GM12872 (cell line): ENCODE results near the gene LCN2.

Experiments
- CTCF ChIP-seq: IDR thresholded peaks from 3 replicates; pipeline ENCODE4 v1.5.1; 2011; ENCODE audit warnings: low read depth, mild to moderate bottlenecking, low read length, moderate library complexity; ENCODE audit not compliant: insufficient read depth

Gene LCN2

GRCh38 chr9:128180001-128180400, 30.7 kb downstream of the LCN2 start:
- TF ChIP-seq CTCF = no peak

DNA sequence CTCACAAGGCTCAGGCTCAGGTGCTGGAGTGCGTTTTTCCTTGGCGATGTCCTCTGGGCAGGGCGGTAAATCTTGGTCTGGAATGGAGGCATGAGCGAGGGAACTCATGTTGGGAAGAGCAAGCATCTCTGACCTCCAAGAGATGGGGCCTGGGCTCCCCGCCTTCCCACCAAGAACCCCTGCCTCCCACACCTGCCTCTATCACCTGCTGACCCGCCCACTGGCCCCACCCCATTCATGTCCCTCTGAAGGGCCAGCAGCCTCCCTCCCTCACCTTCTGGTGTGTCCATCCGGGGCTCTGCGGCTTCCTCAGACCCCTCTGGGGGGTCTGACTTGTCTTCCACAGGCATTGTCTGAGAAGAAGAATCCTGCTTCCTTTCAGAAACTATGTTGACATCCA, 31.2 kb downstream of the LCN2 start:
- no peak for TF ChIP-seq CTCF

- 0 out of 3 replicates have a peak, but pooled peaks have one; percentile 21 for TF ChIP-seq CTCF
Observed at GRCh38 chr9:128181480-128181879, 32.2 kb downstream of the LCN2 start.

GRCh38 chr9:128182893-128183588, 33.8 kb downstream of the LCN2 start:
- TF ChIP-seq CTCF = no peak

DNA sequence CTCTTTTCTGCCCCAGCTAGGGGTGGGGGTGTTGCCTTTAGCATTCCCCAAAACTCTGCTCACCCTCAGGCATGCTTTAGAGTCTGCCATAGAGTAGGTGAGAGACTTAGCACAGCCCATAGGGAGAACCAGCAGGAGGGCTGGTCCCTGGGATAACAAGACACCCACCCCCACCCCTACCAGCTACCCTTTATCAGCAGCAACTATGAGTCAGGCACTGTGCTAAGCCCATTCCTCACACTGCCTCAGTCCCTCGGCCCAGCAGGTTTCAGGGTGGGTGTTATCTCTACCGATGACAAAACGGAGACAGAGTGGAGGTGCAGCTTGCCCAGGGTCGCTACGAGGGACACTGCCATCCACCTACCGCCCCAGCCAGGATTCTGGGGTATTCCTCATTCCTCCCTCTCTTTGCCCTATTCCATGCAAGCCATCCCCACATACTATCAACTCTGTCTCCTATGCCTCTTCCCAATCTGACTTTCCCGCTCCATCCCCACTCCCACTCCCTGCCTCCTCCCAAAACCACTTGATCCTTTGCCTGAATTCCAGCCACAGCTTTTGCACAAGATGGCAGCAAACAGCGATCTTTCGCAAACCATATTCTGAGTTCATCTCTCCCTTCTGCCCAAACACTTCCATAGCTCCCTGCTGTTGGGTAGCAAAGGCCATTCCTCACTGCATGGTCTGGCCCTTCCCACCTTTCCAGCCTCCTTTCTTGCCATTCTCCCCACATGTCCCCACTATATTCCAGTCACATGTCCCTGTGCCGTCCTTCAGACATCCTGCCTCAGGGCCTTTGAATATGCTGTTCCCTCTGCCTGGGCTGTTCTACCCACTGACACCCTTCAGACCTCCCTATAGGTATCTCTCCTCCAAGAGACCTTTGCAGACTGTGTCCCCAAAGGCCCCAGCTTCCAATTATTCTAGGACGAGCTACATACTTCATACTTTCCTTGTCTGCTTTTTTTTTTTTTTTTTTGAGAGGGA, 37.0 kb downstream of the LCN2 start:
- no peak for TF ChIP-seq CTCF

GRCh38 chr9:128187361-128187760, 38.1 kb downstream of the LCN2 start:
- no peak for TF ChIP-seq CTCF

DNA sequence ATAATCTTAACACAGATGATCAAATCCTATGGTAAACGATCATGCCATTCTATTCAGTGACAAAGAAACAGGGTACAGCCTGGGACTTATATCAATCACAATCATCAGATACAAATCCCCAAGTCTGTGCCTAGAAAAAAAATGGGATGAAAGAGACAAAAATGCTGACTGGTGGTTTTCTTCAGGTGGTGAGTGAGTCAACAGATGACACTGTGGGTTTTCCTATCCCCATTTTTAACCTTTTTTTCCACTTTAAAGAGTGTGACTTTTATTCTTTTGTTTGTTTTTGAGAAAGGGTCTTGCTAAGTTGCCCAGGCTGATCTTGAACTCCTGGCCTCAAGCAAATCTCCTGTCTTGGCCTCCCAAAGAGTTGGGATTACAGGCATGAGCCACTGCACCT, 39.0 kb downstream of the LCN2 start:
- no peak for TF ChIP-seq CTCF
